Measurements from ENCODE around the gene CYP26A1.

- no peak for TF ChIP-seq CTCF (conservative IDR thresholded peaks at IDR 0.05; ENCODE audit: low read length)
- no peak for TF ChIP-seq EZH2phosphoT487 (IDR thresholded peaks at IDR 0.05; ENCODE audit: borderline replicate concordance)
Observed at GRCh38 chr10:93064874-93065660, 8.6 kb upstream of the CYP26A1 start.

All from Loucy (cell line).